NB4 (cell line): ENCODE results near the gene IDS.

Experiments used
- CTCF ChIP-seq: IDR thresholded peaks from one replicate; pipeline ENCODE4 v1.5.1; 2012; ENCODE audit warnings: low read depth, low read length
- MAX ChIP-seq: IDR thresholded peaks from 2 replicates; pipeline ENCODE4 v1.6.1; 2011; ENCODE audit warnings: low read depth, low read length
- MYC ChIP-seq: IDR thresholded peaks from 2 replicates; pipeline ENCODE4 v1.6.1; 2011; ENCODE audit warnings: low read depth, low read length
- POLR2A ChIP-seq: IDR thresholded peaks from 2 replicates; pipeline ENCODE4 v1.6.1; 2011; ENCODE audit warnings: mild to moderate bottlenecking; ENCODE audit not compliant: insufficient read length; ENCODE audit errors: extremely low read depth

GRCh38 chrX:149467461-149467860, 37.6 kb downstream of the IDS start:
- TF ChIP-seq CTCF (no peak), POLR2A (no peak), MAX (no peak), MYC (no peak)
